ENCODE data around the gene ITGB2. TPM values are rescaled to one million over a fixed set of nuclear protein-coding genes. Genes with fewer than 3 reads are reported as not detected.
"Not testable (repeated sequence)": the region's sequence is repeated elsewhere in the genome, so short reads cannot be mapped to it uniquely, and the experiment has no call there.

ITGB2 gene
- total RNA-seq, 1 donor from 2014 or later = 370 TPM

DNA sequence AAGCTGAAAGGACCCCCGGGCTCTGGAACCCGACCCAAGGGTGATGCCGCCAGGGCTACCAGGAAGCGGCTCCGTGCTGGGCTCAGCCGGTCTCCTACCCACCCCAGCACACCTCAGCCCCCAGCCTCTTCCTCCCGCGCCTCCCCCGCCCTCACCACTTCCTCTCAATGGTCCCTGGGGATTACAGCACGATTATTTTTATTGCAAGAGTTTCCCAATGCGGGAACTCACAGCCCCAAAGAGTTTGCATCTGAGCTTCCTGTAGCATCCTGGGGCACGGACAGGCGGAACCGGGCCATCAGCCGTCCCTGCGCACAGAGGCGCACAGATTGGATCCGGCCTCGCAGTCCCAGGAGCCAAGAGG is 10.4 kb upstream of the ITGB2 start:
- ATAC-seq (peak; percentile 32), DNase-seq (peak; percentile 82)
- peaks cover 32% of the 10 kb centered on the region for H3K27me3 ChIP-seq
- no peak overlapping the region for H3K27ac ChIP-seq
- peaks cover 42% of the 10 kb centered on the region for H3K4me1 ChIP-seq
- TF ChIP-seq, protein P1, sequence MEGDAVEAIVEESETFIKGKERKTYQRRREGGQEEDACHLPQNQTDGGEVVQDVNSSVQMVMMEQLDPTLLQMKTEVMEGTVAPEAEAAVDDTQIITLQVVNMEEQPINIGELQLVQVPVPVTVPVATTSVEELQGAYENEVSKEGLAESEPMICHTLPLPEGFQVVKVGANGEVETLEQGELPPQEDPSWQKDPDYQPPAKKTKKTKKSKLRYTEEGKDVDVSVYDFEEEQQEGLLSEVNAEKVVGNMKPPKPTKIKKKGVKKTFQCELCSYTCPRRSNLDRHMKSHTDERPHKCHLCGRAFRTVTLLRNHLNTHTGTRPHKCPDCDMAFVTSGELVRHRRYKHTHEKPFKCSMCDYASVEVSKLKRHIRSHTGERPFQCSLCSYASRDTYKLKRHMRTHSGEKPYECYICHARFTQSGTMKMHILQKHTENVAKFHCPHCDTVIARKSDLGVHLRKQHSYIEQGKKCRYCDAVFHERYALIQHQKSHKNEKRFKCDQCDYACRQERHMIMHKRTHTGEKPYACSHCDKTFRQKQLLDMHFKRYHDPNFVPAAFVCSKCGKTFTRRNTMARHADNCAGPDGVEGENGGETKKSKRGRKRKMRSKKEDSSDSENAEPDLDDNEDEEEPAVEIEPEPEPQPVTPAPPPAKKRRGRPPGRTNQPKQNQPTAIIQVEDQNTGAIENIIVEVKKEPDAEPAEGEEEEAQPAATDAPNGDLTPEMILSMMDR (IDR thresholded peaks at IDR 0.05) = no peak
- H3K36me3 ChIP-seq = no peaks in the 10 kb centered on the region
- H3K9me3 ChIP-seq = no peaks in the 10 kb centered on the region
- intact Hi-C loops (cut with DNase I) = loop anchor here (10.0 kb wide), 1 partner anchor 126 kb away; the partner anchor contains the start of gene UBE2G2
- H3K4me3 ChIP-seq = peak overlapping the region; percentile 42

DNA sequence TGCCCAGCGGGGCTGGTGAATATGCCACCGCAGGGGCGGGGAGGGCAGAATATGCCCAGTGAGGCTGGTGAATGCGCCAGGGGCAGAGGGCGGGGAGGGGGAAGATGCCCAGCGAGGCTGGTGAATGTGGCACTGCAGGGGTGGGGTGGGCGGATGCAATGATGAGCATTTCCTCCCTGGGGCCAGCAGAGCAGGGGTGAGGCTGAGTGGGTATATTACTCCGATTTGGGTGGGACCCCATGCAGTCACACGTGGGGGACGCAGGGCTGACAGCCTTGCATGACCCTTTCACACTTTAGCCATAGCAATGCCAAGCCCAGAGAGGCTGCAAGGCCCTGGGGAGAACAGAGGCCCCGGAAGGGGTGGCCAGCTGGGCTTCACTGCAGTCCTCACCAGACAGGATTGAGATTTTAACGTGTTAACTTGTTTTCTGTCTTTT is 9.9 kb upstream of the ITGB2 start:
- H3K36me3 ChIP-seq = no peaks in the 10 kb centered on the region
- H3K4me3 ChIP-seq = peak overlapping the region; percentile 42
- H3K27me3 ChIP-seq = peaks cover 32% of the 10 kb centered on the region
- no peak overlapping the region for H3K27ac ChIP-seq
- TF ChIP-seq, protein P1 (IDR thresholded peaks at IDR 0.05) = no peak
- intact Hi-C loops (cut with DNase I) = loop anchor here (10.0 kb wide), 1 partner anchor 126 kb away; the partner anchor contains the start of gene UBE2G2
- H3K4me1 ChIP-seq = peaks cover 48% of the 10 kb centered on the region
- ATAC-seq (peak; percentile 19), DNase-seq (peak; percentile 73)
- H3K9me3 ChIP-seq = no peaks in the 10 kb centered on the region

DNA sequence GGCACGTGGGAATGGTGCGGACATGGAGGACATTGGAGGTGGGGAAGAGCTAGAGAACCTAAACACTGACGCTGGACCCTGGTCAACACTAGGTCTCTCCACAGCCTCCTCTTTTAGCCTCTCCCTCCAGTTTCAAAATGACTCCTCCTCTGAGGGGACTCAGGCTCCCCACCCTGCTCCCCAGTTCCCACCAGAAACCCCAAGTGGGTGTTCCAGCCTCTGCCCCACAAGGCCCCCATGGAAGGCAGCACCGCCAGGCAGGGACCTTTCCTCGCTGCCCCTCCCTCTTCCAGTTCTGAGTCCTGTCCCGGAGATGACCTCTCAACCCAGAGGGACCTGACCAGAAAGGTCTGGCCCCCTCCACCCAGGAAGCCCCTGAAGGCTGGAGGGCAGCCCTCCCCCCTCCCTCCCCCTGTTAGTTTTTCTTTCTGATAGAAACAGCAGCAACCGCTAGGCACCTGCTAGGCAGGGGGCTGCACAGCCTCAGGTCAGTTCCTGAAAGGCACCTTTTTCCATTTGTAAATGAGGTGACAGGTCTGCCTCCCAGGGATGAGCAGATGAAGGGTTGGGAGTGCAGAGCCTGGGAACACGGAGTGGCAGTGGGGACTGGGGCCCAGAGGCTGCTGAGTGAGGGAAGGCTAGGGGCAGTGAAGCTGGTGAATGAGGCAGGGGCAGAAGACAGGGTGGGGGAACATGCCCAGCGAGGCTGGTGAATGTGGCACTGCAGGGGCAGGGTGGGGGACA is 9.3 kb upstream of the ITGB2 start:
- H3K4me1 ChIP-seq = peaks cover 53% of the 10 kb centered on the region
- H3K9me3 ChIP-seq = no peaks in the 10 kb centered on the region
- TF ChIP-seq, protein P1 (IDR thresholded peaks at IDR 0.05) = no peak
- no peak for ATAC-seq
- H3K27me3 ChIP-seq = peaks cover 32% of the 10 kb centered on the region
- intact Hi-C loops (cut with DNase I) = loop anchor here (10.0 kb wide), 1 partner anchor 125 kb away; the partner anchor contains the start of gene UBE2G2
- no peak overlapping the region for H3K4me3 ChIP-seq
- peak; percentile 51 for DNase-seq
- H3K36me3 ChIP-seq = no peaks in the 10 kb centered on the region
- H3K27ac ChIP-seq = no peak overlapping the region

DNA sequence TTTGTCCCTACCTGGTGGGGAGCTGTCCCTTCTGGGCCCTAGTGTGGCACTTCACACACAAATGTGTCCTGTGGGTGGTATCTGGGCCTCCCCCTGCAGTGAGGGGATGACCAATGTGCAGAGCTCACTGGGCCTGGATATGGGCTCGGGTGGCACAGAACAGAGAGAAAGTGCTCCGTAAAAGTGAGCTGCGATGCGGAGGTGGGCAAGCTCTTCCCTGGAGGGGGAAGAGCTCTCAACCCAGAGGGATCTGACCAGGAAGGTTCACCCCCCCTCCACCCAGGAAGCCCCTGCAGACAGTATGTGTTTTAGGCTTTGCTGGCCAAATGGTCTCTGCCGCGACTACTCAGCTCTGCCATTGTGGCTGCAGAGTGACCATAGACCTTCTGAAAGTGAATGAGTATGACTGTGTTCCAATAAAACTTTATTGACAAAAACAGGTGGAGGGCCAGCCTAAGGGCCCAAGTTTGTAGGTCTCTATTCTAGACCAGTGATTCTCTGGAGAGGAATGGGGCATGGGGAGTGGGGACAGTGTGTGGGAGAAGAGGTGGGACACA is 8.6 kb upstream of the ITGB2 start:
- Histone ChIP-seq H3K4me1 (peaks cover 59% of the 10 kb centered on the region), H3K27me3 (peaks cover 32% of the 10 kb centered on the region), H3K27ac (no peak overlapping the region), H3K9me3 (no peaks in the 10 kb centered on the region), H3K4me3 (no peak overlapping the region), H3K36me3 (no peaks in the 10 kb centered on the region)
- TF ChIP-seq, protein P1 (IDR thresholded peaks at IDR 0.05) = no peak
- ATAC-seq (no peak), DNase-seq (no peak)
- intact Hi-C loops (cut with DNase I) = no loop called here

DNA sequence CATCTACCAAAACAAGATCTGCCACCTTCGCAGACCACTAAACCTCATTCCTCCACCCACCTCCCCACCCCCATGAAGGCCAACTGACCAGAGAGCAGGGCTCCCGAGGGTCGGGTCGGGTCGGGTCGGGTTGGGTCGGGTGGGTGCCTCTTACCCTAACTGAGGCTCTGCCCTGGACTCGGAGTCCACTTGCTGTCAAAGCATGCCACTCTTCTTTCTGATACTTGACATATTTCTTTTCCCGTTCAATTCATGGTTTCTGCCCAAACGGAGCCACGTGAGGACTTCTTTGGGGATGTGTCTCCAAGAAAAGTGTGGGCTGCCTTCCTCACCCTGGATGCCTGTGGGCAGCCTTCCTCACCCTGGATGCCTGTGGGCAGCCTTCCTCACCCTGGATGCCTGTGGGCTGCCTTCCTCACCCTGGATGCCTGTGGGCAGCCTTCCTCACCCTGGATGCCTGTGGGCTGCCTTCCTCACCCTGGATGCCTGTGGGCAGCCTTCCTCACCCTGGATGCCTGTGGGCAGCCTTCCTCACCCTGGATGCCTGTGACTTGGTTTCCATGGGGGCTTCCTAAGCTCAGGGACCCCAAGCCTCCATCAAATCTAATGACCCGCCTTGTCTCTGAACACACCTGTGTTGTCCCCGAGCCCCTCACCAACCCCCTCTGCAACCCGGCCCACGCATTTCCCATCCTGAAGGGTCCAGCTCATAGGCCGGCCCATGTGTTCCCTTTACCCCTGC is 8.0 kb upstream of the ITGB2 start:
- peak; percentile 64 for DNase-seq

More for the DNA sequence above, 8.0 kb upstream of the ITGB2 start:
- H3K4me3 ChIP-seq; H3K9me3 ChIP-seq; ATAC-seq; H3K27ac ChIP-seq; H3K36me3 ChIP-seq; intact Hi-C loops (cut with DNase I): not testable (repeated sequence)
- Histone ChIP-seq H3K4me1 (peaks cover 65% of the 10 kb centered on the region), H3K27me3 (peaks cover 29% of the 10 kb centered on the region)
